ENCODE measurements around the gene ZNF723. TPM values are rescaled to one million over a fixed set of nuclear protein-coding genes. Genes with fewer than 3 reads are reported as not detected.
A peak's percentile ranks its signal among the peaks of the same experiment; 100 is the strongest.

Gene ZNF723
- total and polyA plus RNA-seq, 2 of the 4 experiments (the other 2 are of a cell fraction) = not detected

- Histone ChIP-seq H3K27me3 (ENCODE audit: control insufficient read depth, insufficient read depth, low read length) (no peaks in the 10 kb centered on the region), H4K5ac (ENCODE audit: low read depth, low read length) (no peak overlapping the region), H2AK9ac (replicated peaks; ENCODE audit: low read depth, low read length, poor library complexity) (no peak overlapping the region), H3K36me3 (ENCODE audit: control insufficient read depth, insufficient read depth, low read length) (no peaks in the 10 kb centered on the region), H4K8ac (ENCODE audit: low read depth in 2 of 2, low read length in 2 of 2) (no peak overlapping the region), H3K23ac (ENCODE audit: low read depth, low read length) (no peak overlapping the region), H3K4ac (ENCODE audit: low read depth, low read length) (no peak overlapping the region), H2BK20ac (ENCODE audit: low read depth, low read length) (no peak overlapping the region), H3K4me2 (ENCODE audit: low read depth, low read length) (no peak overlapping the region), H4K20me1 (ENCODE audit: insufficient read depth, low read length) (no peaks in the 10 kb centered on the region), H3K4me3 (ENCODE audit: insufficient read depth, low read depth, low read length) (no peak overlapping the region), H3K18ac (ENCODE audit: low read depth, low read length) (no peak overlapping the region), H4K91ac (ENCODE audit: insufficient read depth, low read depth, low read length) (no peak overlapping the region), H2AK5ac (ENCODE audit: low read depth, low read length) (no peak overlapping the region), H3K14ac (replicated peaks; ENCODE audit: low read depth, low read length) (no peak overlapping the region), H3K9me1 (ENCODE audit: insufficient read depth, low read length) (no peaks in the 10 kb centered on the region), H3K9ac (ENCODE audit: low read depth, low read length) (no peak overlapping the region), H2BK15ac (ENCODE audit: low read depth, low read length) (no peak overlapping the region), H3K79me1 (ENCODE audit: low read depth in 1 of 2, low read length in 2 of 2) (no peaks in the 10 kb centered on the region), H2BK120ac (ENCODE audit: low read depth, low read length) (no peak overlapping the region), H3K56ac (ENCODE audit: extremely low read depth, insufficient read depth, low read length) (no peak overlapping the region), H2AFZ (replicated peaks; ENCODE audit: low read length, poor library complexity) (no peak overlapping the region), H2BK5ac (ENCODE audit: low read depth, low read length, poor library complexity, severe bottlenecking) (no peak overlapping the region), H3K9me3 (ENCODE audit: control insufficient read depth, insufficient read depth, low read length) (peaks cover 8% of the 10 kb centered on the region), H3K27ac (ENCODE audit: insufficient read depth, low read length) (no peak overlapping the region), H3K4me1 (ENCODE audit: control insufficient read depth, insufficient read depth, low read length) (no peaks in the 10 kb centered on the region)
- in situ Hi-C loops (cut with MboI; ENCODE audit: low sequenced_read_pairs) (no loop called here), dilution Hi-C loops (cut with HindIII; ENCODE audit: low sequenced_read_pairs, unreplicated experiment) (no loop called here), intact Hi-C loops (cut with micrococcal nuclease) (no loop called here)
- ChIA-PET POLR2A (ENCODE audit: unreplicated experiment) (no interaction called here), CTCF (no interaction called here)
- no peak for ATAC-seq (ENCODE audit: low read depth)
- no CpG with 5 or more reads among the region's 3 CpGs for WGBS, 2 experiments (ENCODE audit: extremely low coverage in 2 of 2, insufficient read length in 1 of 2)
- no TSS peak for BruUV-seq (replicated peaks)
- TF ChIP-seq RFX5 (IDR thresholded peaks at IDR 0.05; ENCODE audit: low read depth, low read length) (no peak), CTCF (conservative IDR thresholded peaks at IDR 0.05; ENCODE audit: low read depth, low read length) (peak; percentile 28), RAD21 (IDR thresholded peaks at IDR 0.05; ENCODE audit: low read length) (peak; percentile 33; the same call in 1 of the 2 replicates)
- DNase-seq = peak; percentile 13
Observed at GRCh38 chr19:22882797-22883196, 50.7 kb downstream of the ZNF723 start.
